ENCODE measurements around the gene C19orf44.

DNA sequence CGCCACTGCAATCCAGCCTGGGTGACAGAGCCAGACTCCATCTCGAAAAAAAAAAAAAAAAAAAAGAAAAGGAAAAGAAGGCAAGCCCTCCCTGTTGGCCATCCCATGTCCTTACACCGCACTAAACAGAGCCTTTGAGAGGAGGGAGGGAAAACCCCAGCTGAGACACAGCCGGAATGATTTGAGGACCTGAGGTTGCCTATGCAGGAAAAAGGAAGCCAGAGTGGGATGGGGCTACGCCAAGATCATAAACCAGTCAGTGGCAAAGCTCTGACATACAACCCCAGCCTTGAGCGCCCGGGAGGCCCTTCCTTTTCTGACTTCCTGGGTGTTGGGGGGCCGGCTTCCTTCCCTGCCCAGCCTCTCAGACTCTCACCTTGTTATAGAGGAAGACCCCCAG lies 58.6 kb downstream of the C19orf44 start:
- no peak for TF ChIP-seq POLR2A (IDR thresholded peaks at IDR 0.05)
- TF ChIP-seq, protein P1, sequence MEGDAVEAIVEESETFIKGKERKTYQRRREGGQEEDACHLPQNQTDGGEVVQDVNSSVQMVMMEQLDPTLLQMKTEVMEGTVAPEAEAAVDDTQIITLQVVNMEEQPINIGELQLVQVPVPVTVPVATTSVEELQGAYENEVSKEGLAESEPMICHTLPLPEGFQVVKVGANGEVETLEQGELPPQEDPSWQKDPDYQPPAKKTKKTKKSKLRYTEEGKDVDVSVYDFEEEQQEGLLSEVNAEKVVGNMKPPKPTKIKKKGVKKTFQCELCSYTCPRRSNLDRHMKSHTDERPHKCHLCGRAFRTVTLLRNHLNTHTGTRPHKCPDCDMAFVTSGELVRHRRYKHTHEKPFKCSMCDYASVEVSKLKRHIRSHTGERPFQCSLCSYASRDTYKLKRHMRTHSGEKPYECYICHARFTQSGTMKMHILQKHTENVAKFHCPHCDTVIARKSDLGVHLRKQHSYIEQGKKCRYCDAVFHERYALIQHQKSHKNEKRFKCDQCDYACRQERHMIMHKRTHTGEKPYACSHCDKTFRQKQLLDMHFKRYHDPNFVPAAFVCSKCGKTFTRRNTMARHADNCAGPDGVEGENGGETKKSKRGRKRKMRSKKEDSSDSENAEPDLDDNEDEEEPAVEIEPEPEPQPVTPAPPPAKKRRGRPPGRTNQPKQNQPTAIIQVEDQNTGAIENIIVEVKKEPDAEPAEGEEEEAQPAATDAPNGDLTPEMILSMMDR (IDR thresholded peaks at IDR 0.05) = no peak
